Left ventricle myocardium superior (tissue), 1 donor: Measurements from ENCODE around the gene SBF2. TPM values are rescaled to one million over a fixed set of nuclear protein-coding genes. Genes with fewer than 3 reads are reported as not detected.

Experiments used
- ATAC-seq: fragments of 200-7000 bp; cut with Tn5 transposase; one replicate; pipeline ENCODE4 v1.9.1; 2020; ENCODE audit warnings: mild to moderate bottlenecking, moderate library complexity
- DNase-seq: peaks from one replicate; pipeline ENCODE4 v3.0.0-alpha.2; 2020
- intact Hi-C: fragments of 100-400 bp; cut with micrococcal nuclease; formaldehyde crosslinking; loops from one replicate; pipeline ENCODE4 v1.11.0; 2022
- total RNA-seq: library from RNA; stranded (reverse); fragmentation: NEBNext Ultra II Directional; extraction: Animal tissue kit (Norgen Biotek cat#: 25700); gene quantifications from one replicate; pipeline ENCODE4 v1.2.1, GENCODE V29; 2021
- donor health status: DM: no; HTN: yes; CAD: no; lungs with severe emphysema.

The SBF2 gene
- total RNA-seq, 1 donor from 2014 or later = 17.9 TPM

GRCh38 chr11:9740202-9740883 lies 553.7 kb downstream of the SBF2 start:
- no peak for ATAC-seq
- no peak for DNase-seq
- intact Hi-C loops = no loop called here

- no peak for ATAC-seq
- DNase-seq = no peak
- intact Hi-C loops = no loop called here
These were observed 554.7 kb downstream of the SBF2 start for GRCh38 chr11:9739123-9739900.

GRCh38 chr11:9738707-9739106 lies 555.3 kb downstream of the SBF2 start:
- intact Hi-C loops = no loop called here
- ATAC-seq (no peak), DNase-seq (no peak)

- ATAC-seq (peak; percentile 78), DNase-seq (no peak)
- intact Hi-C loops = no loop called here
These were observed 555.9 kb downstream of the SBF2 start for GRCh38 chr11:9738116-9738515.

GRCh38 chr11:9736365-9736764 lies 557.7 kb downstream of the SBF2 start:
- intact Hi-C loops = no loop called here
- no peak for ATAC-seq
- no peak for DNase-seq

- ATAC-seq (no peak), DNase-seq (no peak)
- intact Hi-C loops = no loop called here
These were observed 558.1 kb downstream of the SBF2 start for GRCh38 chr11:9735919-9736318.

- ATAC-seq (no peak), DNase-seq (no peak)
- intact Hi-C loops = no loop called here
These were observed 558.8 kb downstream of the SBF2 start for GRCh38 chr11:9735236-9735635.

GRCh38 chr11:9733212-9733611 lies 560.8 kb downstream of the SBF2 start:
- intact Hi-C loops = no loop called here
- ATAC-seq = no peak
- DNase-seq = no peak

GRCh38 chr11:9732453-9732852 lies 561.6 kb downstream of the SBF2 start:
- DNase-seq (no peak), ATAC-seq (no peak)
- intact Hi-C loops = no loop called here

GRCh38 chr11:9731256-9731655 lies 562.8 kb downstream of the SBF2 start:
- intact Hi-C loops = no loop called here
- ATAC-seq = no peak

More at GRCh38 chr11:9731256-9731655, 562.8 kb downstream of the SBF2 start:
- DNase-seq = no peak

Other genes starting within 250 kb of the SBF2 start
- gene ADM, start 10.9 kb upstream of the SBF2 start, total RNA-seq = 23.4 TPM
- gene AMPD3, start 161.0 kb upstream of the SBF2 start, total RNA-seq = 3.7 TPM
- 34.1 TPM for gene RNF141, start 247.0 kb upstream of the SBF2 start, total RNA-seq